ENCODE measurements around the gene F8A2.
"Not testable (repeated sequence)": the region's sequence is repeated elsewhere in the genome, so short reads cannot be mapped to it uniquely, and the experiment has no call there.

F8A2 gene

GRCh38 chrX:155381843-155382528, at the start of gene F8A2:
Gene F8A2 (plus strand): TSS chrX:155382095. CDS start chrX:155382115, 20 bp downstream.
- DNase-seq (ENCODE audit: low spot score): not testable (repeated sequence)

GRCh38 chrX:155333544-155334100, 48.3 kb upstream of the F8A2 start:
- no peak for DNase-seq (ENCODE audit: low spot score)

GRCh38 chrX:155334486-155335336, 47.2 kb upstream of the F8A2 start, which contains the start of gene CLIC2:
Gene CLIC2 (minus strand): TSS chrX:155334614. CDS start chrX:155334427, 187 bp downstream.
- no peak for DNase-seq (ENCODE audit: low spot score)

GRCh38 chrX:155335337-155335712, 46.6 kb upstream of the F8A2 start:
- not testable (repeated sequence) for DNase-seq (ENCODE audit: low spot score)

- DNase-seq (ENCODE audit: low spot score): not testable (repeated sequence)
These were observed 36.2 kb upstream of the F8A2 start for GRCh38 chrX:155345689-155346088.

- DNase-seq (ENCODE audit: low spot score): not testable (repeated sequence)
These were observed 32.4 kb upstream of the F8A2 start for GRCh38 chrX:155349448-155349847.

GRCh38 chrX:155363712-155364111, 18.2 kb upstream of the F8A2 start:
- not testable (repeated sequence) for DNase-seq (ENCODE audit: low spot score)

GRCh38 chrX:155373777-155374458, 8.0 kb upstream of the F8A2 start:
- not testable (repeated sequence) for DNase-seq (ENCODE audit: low spot score)

GRCh38 chrX:155379802-155380201, 2.1 kb upstream of the F8A2 start:
- DNase-seq (ENCODE audit: low spot score): not testable (repeated sequence)

GRCh38 chrX:155382529-155382967, 653 bp downstream of the F8A2 start:
- DNase-seq (ENCODE audit: low spot score): not testable (repeated sequence)

- DNase-seq (ENCODE audit: low spot score): no peak
These were observed 7.7 kb downstream of the F8A2 start for GRCh38 chrX:155389634-155390033.

- not testable (repeated sequence) for DNase-seq (ENCODE audit: low spot score)
These were observed 12.9 kb downstream of the F8A2 start for GRCh38 chrX:155394747-155395276.

- no peak for DNase-seq (ENCODE audit: low spot score)
These were observed 24.5 kb downstream of the F8A2 start for GRCh38 chrX:155406429-155406828.

- no peak for DNase-seq (ENCODE audit: low spot score)
These were observed 35.9 kb downstream of the F8A2 start for GRCh38 chrX:155417769-155418168.
